Activated CD4-positive, alpha-beta T cell treated with anti-CD3 and anti-CD28 coated beads, Interleukin-2, Interleukin-6, amounts not matched to agents 100 ng/mL and 50 ng/mL, durations not matched to agents 16 hours and 8 hours (primary cell): ENCODE measurements around the gene LINGO3.

Experiments
- DNase-seq: peaks from one replicate; pipeline ENCODE4 v3.0.0-alpha.2; 2020

The LINGO3 gene

GRCh38 chr19:2278459-2279158 is 29.3 kb downstream of the LINGO3 start:
- DNase-seq: no peak

- DNase-seq: no peak
Observed at GRCh38 chr19:2277138-2277537, 30.8 kb downstream of the LINGO3 start.

GRCh38 chr19:2276429-2276986 is 31.4 kb downstream of the LINGO3 start:
- no peak for DNase-seq

- no peak for DNase-seq
Observed at GRCh38 chr19:2275588-2276428, 32.1 kb downstream of the LINGO3 start.

- peak; percentile 44 for DNase-seq
Observed at GRCh38 chr19:2274931-2275535, 32.9 kb downstream of the LINGO3 start.

- no peak for DNase-seq
Observed at GRCh38 chr19:2274185-2274711, 33.7 kb downstream of the LINGO3 start.

- DNase-seq: peak; percentile 88
Observed at GRCh38 chr19:2273356-2274184, 34.4 kb downstream of the LINGO3 start.

- DNase-seq: no peak
Observed at GRCh38 chr19:2271234-2272103, 36.5 kb downstream of the LINGO3 start.

- DNase-seq: peak; percentile 79
Observed at GRCh38 chr19:2270423-2271233, 37.3 kb downstream of the LINGO3 start.

- peak; percentile 51 for DNase-seq
Observed at GRCh38 chr19:2270157-2270422, 37.9 kb downstream of the LINGO3 start.

- peak; percentile 99 for DNase-seq
Observed at GRCh38 chr19:2269244-2270156, 38.5 kb downstream of the LINGO3 start.

GRCh38 chr19:2268861-2269243 is 39.1 kb downstream of the LINGO3 start:
- no peak for DNase-seq

GRCh38 chr19:2268480-2268830 is 39.5 kb downstream of the LINGO3 start:
- DNase-seq: no peak

- DNase-seq: no peak
Observed at GRCh38 chr19:2266183-2266993, 41.6 kb downstream of the LINGO3 start.

- DNase-seq: peak; percentile 66
Observed at GRCh38 chr19:2261438-2262172, 46.3 kb downstream of the LINGO3 start.

- DNase-seq: no peak
Observed at GRCh38 chr19:2260341-2260805, 47.6 kb downstream of the LINGO3 start.

- no peak for DNase-seq
Observed at GRCh38 chr19:2259336-2259735, 48.6 kb downstream of the LINGO3 start.
